Myocyte (in vitro differentiated cells): ENCODE measurements around the gene SLC25A23. TPM values are rescaled to one million over a fixed set of nuclear protein-coding genes. Genes with fewer than 3 reads are reported as not detected.
"Not testable (repeated sequence)": the region's sequence is repeated elsewhere in the genome, so short reads cannot be mapped to it uniquely, and the experiment has no call there.

Source experiments
- DNase-seq: peaks from one replicate; pipeline ENCODE4 v3.0.0-alpha.2; 2012; ENCODE audit warnings: low read depth
- microRNA-seq: library from miRNA; unstranded; fragments of <30 nt; microRNA quantifications from one replicate; pipeline ENCODE4, GENCODE V29; 2016
- total RNA-seq: library from RNA; depleted of rRNA; stranded (reverse); fragments of >200 nt; gene quantifications from 2 replicates; pipeline ENCODE4 v1.2.3, GENCODE V29; 2014

SLC25A23 gene
- total RNA-seq, 1 donor from 2014 or later = 29.9 TPM

DNA sequence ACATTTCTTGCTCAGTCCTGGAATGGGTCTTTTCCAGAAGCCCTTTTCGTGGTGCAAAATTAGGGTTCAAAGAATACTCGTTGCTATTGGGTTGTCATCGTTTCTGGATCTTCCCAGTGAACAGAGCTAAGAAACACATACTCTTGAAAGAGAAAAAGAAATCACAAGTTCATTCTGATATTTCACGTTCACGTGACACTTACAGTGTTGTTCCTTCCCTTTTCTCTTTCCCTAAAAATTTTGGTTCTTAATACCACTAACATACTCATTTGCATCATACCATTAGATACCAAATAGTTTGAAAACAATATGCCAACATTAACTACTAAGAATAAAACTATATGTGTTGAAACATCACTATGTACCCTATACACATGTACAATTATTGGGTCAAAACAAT, 53.2 kb downstream of the SLC25A23 start:
- DNase-seq = no peak

DNA sequence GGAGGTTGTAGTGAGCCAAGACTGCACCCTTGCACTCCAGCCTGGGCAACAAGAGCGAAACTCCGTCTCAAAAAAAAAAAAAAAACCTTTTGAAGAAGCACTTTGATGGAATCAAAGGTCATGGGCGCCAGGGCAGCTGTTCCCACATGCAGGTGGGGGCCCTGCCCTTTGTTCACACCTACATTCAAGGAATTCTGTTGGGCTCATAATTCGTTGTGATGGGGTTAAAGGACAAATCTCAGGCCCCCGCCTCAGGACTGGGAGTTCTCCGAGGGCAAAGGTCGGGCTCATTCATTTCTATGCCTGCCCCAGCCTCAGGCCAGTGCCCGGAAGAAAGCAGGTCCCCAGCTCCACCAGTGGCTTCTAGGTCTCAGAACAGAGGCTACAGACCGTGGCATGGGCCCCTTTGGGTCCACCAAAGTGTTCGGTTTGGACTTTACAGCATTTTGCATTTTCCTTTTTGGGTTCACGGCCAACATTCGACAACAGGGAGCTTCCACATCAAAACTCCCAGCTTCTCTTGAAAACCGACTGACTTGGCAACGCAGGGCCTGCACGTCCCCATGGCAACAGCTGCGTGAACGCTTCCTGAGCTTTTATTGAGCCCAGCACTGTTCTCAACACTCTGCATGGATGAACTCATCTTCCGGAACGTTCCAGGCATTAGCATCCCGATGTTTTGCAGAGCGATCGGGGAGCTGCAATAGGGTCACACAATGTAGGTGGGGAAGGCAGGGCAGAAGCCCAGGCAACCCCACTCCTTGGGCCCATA, 56.6 kb downstream of the SLC25A23 start:
- peak; percentile 6 for DNase-seq

DNA sequence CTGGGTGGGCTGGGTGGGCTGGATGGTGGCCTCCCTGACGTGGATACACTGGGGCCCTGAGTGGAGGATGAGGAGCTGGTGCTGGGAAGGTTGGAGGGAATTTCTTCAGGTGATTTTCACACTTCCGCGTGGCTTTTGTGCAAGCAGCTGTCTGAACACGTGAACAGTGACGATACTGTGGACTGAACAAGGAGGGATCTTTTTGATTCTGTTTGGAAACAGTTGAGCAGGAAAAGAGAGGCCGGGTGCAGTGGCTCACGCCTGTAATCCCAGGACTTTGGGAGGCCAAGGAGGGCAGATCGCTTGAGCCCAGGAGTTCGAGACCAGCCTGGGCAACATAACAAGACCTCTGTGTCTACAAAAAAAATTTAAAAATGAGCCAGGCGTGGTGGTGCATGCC, 57.5 kb downstream of the SLC25A23 start:
- DNase-seq = no peak

DNA sequence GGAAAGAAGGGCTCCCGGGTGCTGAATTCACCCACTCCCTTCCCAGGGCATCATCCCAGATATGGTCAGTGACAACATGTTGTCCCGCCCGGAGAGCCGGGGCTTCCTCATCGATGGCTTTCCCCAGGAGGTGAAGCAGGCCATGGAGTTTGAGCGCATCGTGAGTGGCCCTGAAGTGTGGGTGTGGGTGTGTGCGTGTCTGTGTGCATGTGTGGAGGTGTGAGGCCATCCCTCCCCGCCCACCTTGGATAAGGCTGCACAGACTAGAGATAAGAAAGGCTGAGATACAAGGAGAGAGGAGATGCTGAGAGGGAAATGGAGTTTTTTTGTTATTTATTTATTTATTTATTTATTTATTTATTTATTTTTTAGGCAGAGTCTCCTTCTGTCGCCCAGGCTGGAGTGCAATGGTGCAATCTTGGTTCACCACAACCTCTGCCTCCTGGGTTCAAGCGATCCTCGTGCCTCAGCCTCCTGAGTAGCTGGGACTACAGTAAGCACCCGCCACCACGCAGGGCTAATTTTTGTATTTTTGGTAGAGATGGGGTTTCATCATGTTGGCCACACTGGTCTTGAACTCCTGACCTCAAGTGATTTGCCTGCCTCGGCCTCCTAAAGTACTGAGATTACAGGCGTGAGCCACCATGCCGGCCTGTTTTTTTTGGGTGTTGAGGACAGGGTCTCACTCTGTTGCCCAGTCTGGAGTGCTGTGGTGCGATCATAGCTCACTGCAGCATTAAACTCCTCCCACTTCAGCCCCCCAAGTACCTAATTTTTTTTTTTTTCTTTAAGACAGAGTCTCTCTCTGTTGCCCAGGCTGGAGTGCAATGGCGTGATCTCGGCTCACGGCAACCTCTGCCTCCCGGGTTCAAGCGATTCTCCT, 59.3 kb downstream of the SLC25A23 start:
- DNase-seq = not testable (repeated sequence)

DNA sequence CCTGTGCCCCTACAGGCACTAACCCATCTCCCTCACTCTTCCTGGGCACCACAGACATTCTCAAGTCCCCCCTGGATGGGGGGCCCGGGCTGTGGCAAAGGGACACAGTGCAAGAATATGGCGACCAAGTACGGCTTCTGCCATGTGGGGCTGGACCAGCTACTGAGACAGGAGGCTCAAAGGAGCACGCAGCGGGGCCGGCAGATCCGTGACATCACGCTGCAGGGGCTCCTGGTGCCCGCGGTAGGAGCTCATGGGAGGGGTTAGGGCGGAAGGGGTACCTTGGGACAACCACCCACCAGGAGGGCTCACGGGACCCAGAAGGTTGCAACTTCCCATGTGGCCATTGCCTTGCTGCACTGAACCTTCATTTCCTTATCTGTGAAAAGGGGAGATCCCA, 63.3 kb downstream of the SLC25A23 start:
- no peak for DNase-seq

DNA sequence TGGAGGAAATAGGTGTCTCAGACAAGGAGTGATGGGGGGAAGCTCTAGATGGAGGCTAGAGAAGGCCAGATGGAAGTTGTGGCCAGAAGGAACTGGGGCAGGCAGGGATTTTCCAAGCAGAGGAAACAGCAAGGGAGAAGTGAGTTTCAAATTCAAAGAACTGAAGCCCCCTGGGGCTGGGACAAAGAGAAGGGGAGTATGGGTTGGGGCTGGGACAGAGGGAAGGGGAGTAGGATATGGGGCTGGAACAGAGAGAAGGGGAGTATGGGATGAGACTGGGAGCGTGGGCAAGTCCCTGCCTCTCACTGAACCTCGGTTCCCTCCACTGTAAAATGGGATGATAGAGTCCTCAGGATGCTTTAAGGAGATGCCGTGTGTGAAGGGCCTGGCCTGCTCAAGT, 64.8 kb downstream of the SLC25A23 start:
- no peak for DNase-seq

DNA sequence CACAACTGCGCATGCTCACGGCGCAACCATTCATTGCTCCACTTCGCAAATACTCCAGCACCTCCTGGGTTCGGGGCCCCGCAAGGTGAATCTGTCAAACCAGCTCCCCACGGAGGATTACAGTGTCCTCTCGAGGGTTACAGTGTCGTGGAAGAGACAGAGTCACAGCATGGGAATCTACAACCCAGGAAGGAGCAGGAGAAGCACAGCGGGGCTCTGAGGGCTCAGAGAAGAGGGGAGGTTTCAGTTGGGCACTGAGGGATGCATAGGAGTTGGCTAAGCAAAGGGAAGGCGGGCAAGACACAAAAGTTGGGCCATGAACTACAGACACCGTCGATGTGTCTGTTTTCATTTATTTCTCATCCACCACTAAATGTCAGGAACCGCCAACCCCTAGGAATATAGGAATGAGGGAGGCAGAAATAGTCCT, 65.6 kb downstream of the SLC25A23 start:
- DNase-seq = no peak

DNA sequence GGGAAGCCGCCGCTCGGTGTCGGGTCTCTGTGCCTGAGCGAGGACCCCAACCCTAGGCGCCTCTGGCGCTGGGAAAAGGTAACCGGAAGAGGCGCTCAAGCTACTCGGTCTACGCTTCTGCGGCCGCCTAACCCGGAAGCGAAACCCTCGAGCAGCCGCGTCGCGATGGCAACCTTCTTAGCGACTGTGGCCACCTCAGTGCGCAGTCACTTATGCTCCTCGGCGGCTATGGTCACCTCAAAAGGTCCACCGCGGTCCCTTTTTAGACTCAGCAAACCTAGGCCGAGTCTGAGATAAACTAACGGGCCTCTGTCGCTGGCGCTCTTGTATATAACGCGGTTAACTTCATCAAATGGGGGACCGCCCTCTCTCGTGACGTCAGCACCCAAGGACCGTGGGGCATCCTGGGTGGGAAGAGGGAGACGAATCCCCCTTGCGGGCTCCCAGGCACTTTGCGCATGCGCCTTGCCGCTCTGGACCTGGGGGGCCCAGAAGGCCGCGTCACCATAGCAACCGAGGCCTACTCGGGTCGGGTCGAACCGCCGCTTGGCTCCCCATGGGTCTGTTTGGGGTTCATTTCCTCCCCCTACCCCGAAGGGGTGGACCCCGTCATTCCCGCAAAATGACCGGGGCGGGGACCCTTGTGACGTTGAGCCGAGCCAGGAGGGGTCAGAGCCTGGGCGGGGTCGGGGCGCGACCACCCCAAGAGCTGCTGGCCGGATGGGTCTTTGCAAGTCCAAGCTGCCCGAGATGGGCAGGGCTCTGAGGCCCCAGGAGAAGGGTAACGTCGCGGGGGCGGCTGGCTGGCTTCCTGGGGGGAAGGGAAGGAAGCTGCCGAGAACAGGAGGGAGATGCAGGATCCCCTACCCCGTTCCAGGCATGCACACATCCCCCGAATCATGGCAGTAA, 66.3 kb downstream of the SLC25A23 start, which contains the start of gene GTF2F1:
GTF2F1 (minus strand) TSS at position 91 of the 909 bp plus-strand sequence. CDS start 169 bp downstream, outside the sequence.
- peak; percentile 98 for DNase-seq

DNA sequence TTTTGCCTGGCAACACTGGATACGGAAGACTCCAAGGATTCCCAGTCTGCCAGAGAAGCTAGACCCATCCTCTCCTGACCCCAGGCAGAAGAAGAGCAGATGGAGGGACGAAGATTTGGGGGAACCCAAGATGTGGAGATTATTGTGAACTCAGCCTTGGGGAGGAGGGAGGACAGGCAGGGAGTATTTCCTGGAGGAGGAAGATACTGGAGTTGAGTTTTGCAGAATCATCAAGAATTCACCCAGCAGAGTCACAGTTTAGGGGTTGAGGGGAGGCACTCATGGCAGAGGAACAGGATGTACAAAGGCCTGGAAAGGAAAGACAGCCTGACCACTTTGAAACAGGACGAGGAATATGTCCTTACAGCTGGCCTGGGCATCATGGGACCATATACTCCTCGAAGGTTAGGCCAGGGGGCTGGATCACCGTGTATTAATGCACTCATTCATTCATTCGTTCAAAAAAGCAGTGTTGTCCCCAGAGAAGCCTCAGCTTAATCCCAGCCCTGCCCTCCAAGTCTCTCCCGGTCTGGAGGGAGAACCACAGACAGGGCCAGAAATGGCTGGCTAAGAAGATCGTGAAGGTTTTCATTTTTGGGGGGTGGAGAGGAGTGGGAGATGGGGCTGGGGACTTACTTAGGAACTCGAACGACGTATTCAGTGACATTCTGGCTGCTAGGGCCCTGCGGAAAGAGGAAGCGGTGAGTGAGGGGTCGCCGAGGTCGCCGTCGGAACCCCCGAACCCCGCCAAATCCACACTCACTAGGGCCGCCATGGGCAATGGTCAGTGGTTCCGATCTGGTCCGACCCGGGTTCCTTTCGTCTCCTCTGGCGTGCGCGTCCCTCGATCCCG, 67.1 kb downstream of the SLC25A23 start:
- DNase-seq = no peak

Small RNA genes within 50 kb of the gene (microRNA-seq; reads per million reads assigned to microRNA genes)
- gene MIR3940 (2.1 reads per million, percentile 7 among the genes with 10 or more reads in this experiment), gene MIR6790 (not detected)

Other genes starting within 250 kb of the SLC25A23 start
- 16.9 and 21.3 TPM in 2 replicates for gene MLLT1, start 179.8 kb downstream of the SLC25A23 start, total RNA-seq
- not detected in 2 replicates for gene ACER1, start 126.2 kb downstream of the SLC25A23 start, total RNA-seq
- gene CLPP, start 98.3 kb downstream of the SLC25A23 start, total RNA-seq = 81.6 and 101 TPM in 2 replicates
- gene ALKBH7, start 87.0 kb downstream of the SLC25A23 start, total RNA-seq = 59.2 and 75.3 TPM in 2 replicates
- gene PSPN, start 83.9 kb downstream of the SLC25A23 start, total RNA-seq = 0.91 and 2.9 TPM in 2 replicates
- 49.7 and 52.8 TPM in 2 replicates for gene GTF2F1, start 66.6 kb downstream of the SLC25A23 start, total RNA-seq
- 75.7 and 87.6 TPM in 2 replicates for gene KHSRP, start 35.0 kb downstream of the SLC25A23 start, total RNA-seq
- not detected in 2 replicates for gene SLC25A41, start 26.0 kb downstream of the SLC25A23 start, total RNA-seq
- not detected in 2 replicates for gene CRB3, start 4.5 kb upstream of the SLC25A23 start, total RNA-seq
- gene DENND1C, start 22.0 kb upstream of the SLC25A23 start, total RNA-seq = not detected in 2 replicates
- gene TUBB4A, start 42.5 kb upstream of the SLC25A23 start, total RNA-seq = not detected in 2 replicates
- 1.7 and 7.2 TPM in 2 replicates for gene TNFSF9, start 71.2 kb upstream of the SLC25A23 start, total RNA-seq
- gene CD70, start 131.4 kb upstream of the SLC25A23 start, total RNA-seq = 0.64 and 0.78 TPM in 2 replicates
- not detected in 2 replicates for gene TNFSF14, start 210.4 kb upstream of the SLC25A23 start, total RNA-seq